Measurements from ENCODE around the gene AVPR1B.
"Not testable (repeated sequence)": the region's sequence is repeated elsewhere in the genome, so short reads cannot be mapped to it uniquely, and the experiment has no call there.

DNA sequence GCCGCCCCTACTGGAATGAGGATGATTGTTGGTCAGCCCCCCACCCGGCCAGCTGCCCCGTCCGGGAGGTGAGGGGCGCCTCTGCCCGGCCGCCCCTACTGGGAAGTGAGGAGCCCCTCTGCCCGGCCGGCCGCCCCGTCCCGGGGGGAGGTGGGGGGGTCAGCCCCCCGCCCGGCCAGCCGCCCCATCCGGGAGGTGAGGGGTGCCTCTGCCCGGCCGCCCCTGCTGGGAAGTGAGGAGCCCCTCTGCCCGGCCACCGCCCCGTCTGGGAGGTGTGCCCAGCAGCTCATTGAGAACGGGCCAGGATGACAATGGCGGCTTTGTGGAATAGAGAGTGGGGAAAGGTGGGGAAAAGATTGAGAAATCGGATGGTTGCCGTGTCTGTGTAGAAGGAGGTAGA lies 52.7 kb downstream of the AVPR1B start:
- not testable (repeated sequence) for TF ChIP-seq POLR2A, POLR2AphosphoS5 (IDR thresholded peaks at IDR 0.05)
- TF ChIP-seq, protein P1, sequence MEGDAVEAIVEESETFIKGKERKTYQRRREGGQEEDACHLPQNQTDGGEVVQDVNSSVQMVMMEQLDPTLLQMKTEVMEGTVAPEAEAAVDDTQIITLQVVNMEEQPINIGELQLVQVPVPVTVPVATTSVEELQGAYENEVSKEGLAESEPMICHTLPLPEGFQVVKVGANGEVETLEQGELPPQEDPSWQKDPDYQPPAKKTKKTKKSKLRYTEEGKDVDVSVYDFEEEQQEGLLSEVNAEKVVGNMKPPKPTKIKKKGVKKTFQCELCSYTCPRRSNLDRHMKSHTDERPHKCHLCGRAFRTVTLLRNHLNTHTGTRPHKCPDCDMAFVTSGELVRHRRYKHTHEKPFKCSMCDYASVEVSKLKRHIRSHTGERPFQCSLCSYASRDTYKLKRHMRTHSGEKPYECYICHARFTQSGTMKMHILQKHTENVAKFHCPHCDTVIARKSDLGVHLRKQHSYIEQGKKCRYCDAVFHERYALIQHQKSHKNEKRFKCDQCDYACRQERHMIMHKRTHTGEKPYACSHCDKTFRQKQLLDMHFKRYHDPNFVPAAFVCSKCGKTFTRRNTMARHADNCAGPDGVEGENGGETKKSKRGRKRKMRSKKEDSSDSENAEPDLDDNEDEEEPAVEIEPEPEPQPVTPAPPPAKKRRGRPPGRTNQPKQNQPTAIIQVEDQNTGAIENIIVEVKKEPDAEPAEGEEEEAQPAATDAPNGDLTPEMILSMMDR (IDR thresholded peaks at IDR 0.05), result not testable (repeated sequence)
